Muscle layer of colon (tissue), 2 donors: ENCODE data around the gene MFSD6.

ENCODE experiments used
- H3K27ac ChIP-seq: one replicate; pipeline ENCODE4 v1.7.0; 2013; ENCODE audit warnings: low read depth, mild to moderate bottlenecking, low read length, moderate library complexity
- H3K27me3 ChIP-seq, 2 donors: one replicate each; pipeline ENCODE4 v1.7.0; 2013; ENCODE audit warnings: low read length in 2 of 2, mild to moderate bottlenecking in 2 of 2; ENCODE audit not compliant: insufficient read depth in 2 of 2, control insufficient read depth in 1 of 2
- H3K36me3 ChIP-seq: one replicate; pipeline ENCODE4 v1.7.0; 2013; ENCODE audit warnings: mild to moderate bottlenecking, low read length; ENCODE audit not compliant: insufficient read depth
- H3K4me1 ChIP-seq: one replicate; pipeline ENCODE4 v1.7.0; 2013; ENCODE audit warnings: mild to moderate bottlenecking, low read length; ENCODE audit not compliant: insufficient read depth
- H3K4me3 ChIP-seq, 2 donors: one replicate each; pipeline ENCODE4 v1.7.0; 2013; ENCODE audit warnings: low read length in 2 of 2, low read depth in 1 of 2, mild to moderate bottlenecking in 1 of 2, moderate library complexity in 1 of 2
- H3K9ac ChIP-seq: one replicate; pipeline ENCODE4 v1.7.0; 2013; ENCODE audit warnings: low read length
- H3K9me3 ChIP-seq: one replicate; pipeline ENCODE4 v1.7.0; 2013; ENCODE audit warnings: mild to moderate bottlenecking, low read length
- donor health status: abdominal sarcoma.
- donor health status: Adenocarcinoma of cecum.

Gene MFSD6

DNA sequence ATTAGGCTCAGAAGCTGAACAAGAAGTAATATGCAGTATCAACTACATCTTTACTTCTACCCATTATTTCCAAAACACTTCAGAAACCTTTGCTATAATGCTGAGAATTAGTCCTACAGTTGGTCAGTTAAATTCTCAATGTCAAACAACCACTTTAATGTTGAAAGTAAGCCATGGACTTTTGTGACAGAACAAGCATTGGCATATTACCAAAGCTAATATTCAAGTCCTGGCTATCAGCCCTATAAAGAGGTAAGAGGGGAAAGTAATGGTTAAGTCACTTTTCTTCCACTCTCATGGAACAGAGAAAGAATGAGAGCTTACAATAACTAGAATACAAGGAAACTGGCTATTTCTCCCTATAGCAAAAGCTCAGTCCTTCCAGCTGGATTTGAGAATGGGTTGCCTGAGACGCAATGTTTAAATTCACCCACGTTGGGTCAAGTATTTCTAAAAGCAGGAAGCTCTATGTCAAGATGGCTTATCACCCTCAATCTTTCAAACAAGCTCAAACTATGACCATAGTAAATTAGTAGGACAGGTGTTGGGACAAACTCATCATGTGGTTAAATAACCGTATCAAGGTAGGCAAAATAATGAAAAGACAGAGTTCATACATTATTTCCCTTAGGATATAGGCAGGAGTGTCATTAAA is 31.4 kb upstream of the MFSD6 start:
- no peak overlapping the region for H3K9ac ChIP-seq
- no peaks in the 10 kb centered on the region for H3K4me1 ChIP-seq
- H3K27me3 ChIP-seq: no peaks in the 10 kb centered on the region
- H3K4me3 ChIP-seq: no peak overlapping the region
- H3K9me3 ChIP-seq: no peaks in the 10 kb centered on the region
- no peaks in the 10 kb centered on the region for H3K36me3 ChIP-seq
- no peak overlapping the region for H3K27ac ChIP-seq

DNA sequence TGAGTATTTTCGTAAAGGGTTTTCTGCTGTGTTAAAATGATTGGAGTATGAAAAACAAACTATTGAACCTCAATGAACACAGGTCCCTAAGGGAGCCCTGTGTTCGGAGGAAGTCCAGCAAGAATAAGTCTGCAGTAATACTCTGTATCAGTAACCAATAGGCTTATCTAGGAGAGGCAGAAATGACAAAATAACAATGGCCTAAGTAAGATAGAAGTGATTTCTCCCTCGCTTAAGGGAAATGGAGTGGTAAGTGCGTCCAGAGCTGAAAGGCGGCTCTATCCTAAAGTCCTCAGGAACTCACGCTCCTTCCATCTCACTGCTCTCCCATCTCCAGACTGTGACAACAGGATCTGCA is 29.3 kb upstream of the MFSD6 start:
- H3K4me3 ChIP-seq: no peak overlapping the region
- no peaks in the 10 kb centered on the region for H3K27me3 ChIP-seq
- H3K9ac ChIP-seq: no peak overlapping the region
- H3K4me1 ChIP-seq: no peaks in the 10 kb centered on the region
- no peaks in the 10 kb centered on the region for H3K36me3 ChIP-seq
- no peak overlapping the region for H3K27ac ChIP-seq
- H3K9me3 ChIP-seq: no peaks in the 10 kb centered on the region

DNA sequence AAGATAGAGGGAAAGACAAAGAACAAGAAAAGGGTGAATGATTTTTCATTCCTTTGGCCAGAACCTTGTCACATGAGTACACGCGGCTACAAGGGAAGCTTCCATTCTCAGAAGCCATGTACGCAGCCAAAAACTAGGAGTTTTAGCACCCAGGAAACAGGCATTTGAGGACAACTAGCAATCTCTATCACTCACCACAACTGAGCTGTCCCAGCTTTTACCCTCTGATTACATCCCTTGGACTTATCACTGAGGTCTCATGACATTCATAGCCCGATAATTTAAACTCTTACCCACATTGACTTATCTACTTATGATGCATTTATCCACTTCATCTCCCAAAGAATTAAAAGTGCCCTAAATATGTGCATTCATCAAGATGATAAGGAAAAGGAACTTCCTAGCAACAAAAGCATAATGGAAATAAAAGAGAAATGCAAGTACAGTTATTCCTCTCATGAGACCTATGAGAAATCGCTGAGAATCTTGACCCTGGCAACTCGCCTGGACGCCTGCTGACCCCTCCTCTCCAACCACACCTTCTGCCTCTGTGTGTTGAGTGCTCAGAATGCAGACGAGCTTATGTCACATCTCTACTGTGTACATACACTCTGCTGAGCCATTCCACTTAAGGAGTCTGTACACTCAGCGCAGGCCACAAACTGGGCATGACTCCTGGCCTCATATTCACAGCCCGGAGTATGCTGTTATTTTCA is 28.7 kb upstream of the MFSD6 start:
- no peaks in the 10 kb centered on the region for H3K4me1 ChIP-seq
- H3K36me3 ChIP-seq: no peaks in the 10 kb centered on the region
- no peak overlapping the region for H3K27ac ChIP-seq
- no peak overlapping the region for H3K4me3 ChIP-seq
- H3K27me3 ChIP-seq: no peaks in the 10 kb centered on the region
- H3K9ac ChIP-seq: no peak overlapping the region
- H3K9me3 ChIP-seq: no peaks in the 10 kb centered on the region

DNA sequence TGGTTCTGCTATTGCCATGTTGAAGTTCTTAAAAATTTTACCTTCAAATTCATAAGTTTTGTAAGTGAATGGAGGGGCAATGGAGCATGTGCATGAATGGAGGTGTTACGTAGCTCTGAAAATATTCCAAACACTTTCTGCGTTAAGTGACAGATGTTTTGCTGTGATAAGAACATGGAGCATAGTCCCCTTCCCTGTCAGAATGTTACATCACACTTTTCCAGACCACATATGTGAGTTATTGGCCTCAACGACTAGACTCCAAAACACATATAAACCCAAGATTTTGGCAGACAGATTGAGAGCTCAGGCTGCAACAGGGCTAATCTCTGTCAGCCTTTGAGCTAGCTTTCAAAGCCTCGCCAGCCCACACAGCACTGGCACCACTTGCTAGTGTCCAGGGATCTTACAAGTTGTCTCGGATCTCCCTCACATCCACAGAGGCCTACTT is 27.2 kb upstream of the MFSD6 start:
- H3K9ac ChIP-seq: no peak overlapping the region
- H3K4me3 ChIP-seq: no peak overlapping the region
- no peaks in the 10 kb centered on the region for H3K9me3 ChIP-seq
- H3K27ac ChIP-seq: no peak overlapping the region
- no peaks in the 10 kb centered on the region for H3K36me3 ChIP-seq
- no peaks in the 10 kb centered on the region for H3K27me3 ChIP-seq
- no peaks in the 10 kb centered on the region for H3K4me1 ChIP-seq

DNA sequence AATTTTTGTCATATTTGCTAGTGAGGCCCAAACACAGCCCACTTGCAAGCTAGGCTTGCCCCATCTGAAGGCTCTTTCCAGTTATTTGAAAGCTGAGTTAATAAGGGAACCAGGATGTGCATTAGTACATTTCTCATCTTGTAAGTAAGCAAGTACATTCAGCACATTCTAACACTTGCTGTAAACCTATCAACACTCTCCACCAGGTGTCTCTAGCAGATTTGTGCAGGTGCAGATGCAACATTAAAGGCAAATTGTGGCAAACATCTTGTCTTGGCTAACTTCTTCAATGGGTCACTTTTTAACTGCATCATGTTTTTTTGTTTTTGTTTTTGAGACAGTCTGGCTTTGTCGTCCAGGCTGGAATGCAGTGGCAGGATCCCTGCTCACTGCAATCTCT is 25.3 kb upstream of the MFSD6 start:
- H3K4me3 ChIP-seq: no peak overlapping the region
- no peaks in the 10 kb centered on the region for H3K36me3 ChIP-seq
- no peaks in the 10 kb centered on the region for H3K27me3 ChIP-seq
- H3K27ac ChIP-seq: no peak overlapping the region
- no peaks in the 10 kb centered on the region for H3K9me3 ChIP-seq
- H3K9ac ChIP-seq: no peak overlapping the region
- H3K4me1 ChIP-seq: no peaks in the 10 kb centered on the region

DNA sequence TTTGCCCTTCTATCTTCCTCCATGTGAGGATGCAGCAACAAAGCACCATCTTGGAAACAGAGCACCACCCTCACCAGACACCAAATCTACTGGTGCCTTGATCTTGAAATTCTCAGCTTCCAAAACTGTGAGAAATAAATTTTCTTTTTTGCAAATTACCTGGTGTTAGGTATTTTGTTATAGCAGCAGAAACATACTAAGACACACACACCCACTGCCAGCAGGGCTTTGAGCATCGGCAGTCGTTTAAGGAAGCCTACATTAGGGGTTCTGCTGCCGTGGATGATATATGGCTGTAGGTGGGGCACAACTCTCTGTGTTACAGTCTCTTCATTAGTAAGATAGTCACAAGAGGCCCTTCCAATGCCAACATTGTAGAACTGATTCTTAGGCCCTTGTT is 20.7 kb upstream of the MFSD6 start:
- Histone ChIP-seq H3K4me1 (no peaks in the 10 kb centered on the region), H3K4me3 (no peak overlapping the region), H3K36me3 (no peaks in the 10 kb centered on the region), H3K9me3 (no peaks in the 10 kb centered on the region), H3K9ac (no peak overlapping the region), H3K27ac (no peak overlapping the region), H3K27me3 (no peaks in the 10 kb centered on the region)

DNA sequence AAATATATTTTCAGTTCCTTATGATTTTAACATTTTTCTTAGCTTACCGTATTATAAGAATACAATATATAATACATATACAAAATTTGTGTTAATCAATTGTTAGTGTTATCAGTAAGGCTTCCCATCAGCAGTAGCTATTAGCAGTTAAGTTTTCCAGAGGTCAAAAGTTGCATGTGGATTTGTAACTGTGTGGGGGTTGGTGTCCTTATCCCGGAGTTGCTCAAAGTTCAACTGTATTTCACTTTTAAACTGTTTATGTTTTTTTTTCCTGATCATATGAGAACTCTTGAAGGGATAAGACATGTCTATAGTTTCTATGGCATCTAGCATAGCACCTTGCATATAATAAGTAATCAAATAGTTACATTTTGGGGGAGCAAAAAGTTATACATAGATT is 11.9 kb upstream of the MFSD6 start:
- Histone ChIP-seq H3K27ac (no peak overlapping the region), H3K9me3 (no peaks in the 10 kb centered on the region), H3K4me3 (no peak overlapping the region), H3K9ac (no peak overlapping the region), H3K4me1 (no peaks in the 10 kb centered on the region), H3K36me3 (no peaks in the 10 kb centered on the region), H3K27me3 (no peaks in the 10 kb centered on the region)

DNA sequence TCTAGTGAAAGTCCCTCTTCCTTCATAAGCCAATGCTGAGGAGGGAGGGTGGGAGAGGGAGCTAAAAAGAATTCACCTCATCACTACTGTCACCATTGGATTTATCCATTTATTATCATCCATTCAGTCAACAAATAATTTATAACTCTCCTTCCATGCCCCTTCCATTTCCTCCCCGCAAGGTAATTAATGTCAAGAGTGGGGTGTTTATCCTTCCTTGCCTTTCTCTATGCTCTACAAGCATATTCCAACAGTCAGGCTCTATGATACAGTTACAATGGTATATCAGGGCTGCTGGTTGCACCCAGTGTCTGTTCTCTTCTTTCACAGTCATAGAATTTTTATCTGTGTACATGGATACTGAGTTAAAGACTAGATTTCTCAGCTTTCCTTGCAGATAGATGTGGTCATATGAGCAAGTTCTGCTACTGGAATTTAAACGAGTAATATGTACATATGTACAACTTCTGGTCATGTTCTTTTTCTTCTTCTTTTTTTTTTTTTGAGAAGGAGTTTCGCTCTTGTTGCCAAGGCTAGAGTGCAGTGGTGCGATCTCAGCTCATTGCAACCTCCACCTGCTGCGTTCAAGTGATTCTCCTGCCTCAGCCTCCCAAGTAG is 5.1 kb upstream of the MFSD6 start:
- Histone ChIP-seq H3K27me3 (no peaks in the 10 kb centered on the region), H3K4me3 (no peak overlapping the region), H3K9me3 (no peaks in the 10 kb centered on the region)

DNA sequence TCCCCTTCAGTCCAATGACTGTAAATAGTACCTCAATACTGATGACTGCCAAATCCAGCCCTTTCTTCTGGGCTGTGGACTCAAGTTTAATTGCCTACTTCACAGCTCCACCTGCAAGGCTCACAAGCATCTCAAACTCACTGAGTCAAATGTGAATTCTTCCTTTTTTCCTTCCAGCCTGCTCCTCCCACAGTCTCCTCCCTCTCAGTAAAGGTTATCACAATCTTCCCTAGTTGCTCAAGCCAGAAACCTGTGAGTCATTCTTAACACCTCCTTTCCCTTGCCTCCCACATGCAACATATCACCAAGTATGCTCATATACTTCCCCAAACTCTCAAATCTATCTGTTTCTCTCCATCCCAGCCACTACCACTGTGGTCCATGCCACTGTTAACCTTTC is 3.7 kb upstream of the MFSD6 start:
- Histone ChIP-seq H3K9ac (no peak overlapping the region), H3K4me1 (peaks cover 10% of the 10 kb centered on the region), H3K27ac (no peak overlapping the region), H3K9me3 (no peaks in the 10 kb centered on the region), H3K36me3 (no peaks in the 10 kb centered on the region), H3K4me3 (no peak overlapping the region), H3K27me3 (no peaks in the 10 kb centered on the region)

More for the DNA sequence above, 5.1 kb upstream of the MFSD6 start:
- Histone ChIP-seq H3K4me1 (peaks cover 4% of the 10 kb centered on the region), H3K36me3 (no peaks in the 10 kb centered on the region), H3K27ac (no peak overlapping the region), H3K9ac (no peak overlapping the region)

DNA sequence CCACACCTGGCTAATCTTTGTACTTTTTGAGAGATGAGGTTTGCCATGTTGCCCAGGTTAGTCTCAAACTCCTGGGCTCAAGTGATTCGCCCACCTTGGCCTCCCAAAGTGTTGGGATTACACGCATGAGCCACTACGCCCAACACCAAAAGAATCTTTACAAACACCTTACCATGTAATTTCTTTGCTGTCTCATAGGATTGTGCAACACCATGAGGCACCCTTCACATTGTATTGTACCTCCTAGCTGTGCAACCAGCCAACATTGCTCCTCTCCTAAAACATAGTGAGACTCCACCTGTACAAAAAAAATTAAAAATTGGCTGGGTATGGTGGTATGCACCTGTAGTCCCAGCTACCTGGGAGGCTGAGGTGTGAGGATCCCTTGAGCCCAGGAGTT is 3.1 kb upstream of the MFSD6 start:
- H3K9me3 ChIP-seq: no peaks in the 10 kb centered on the region
- H3K36me3 ChIP-seq: no peaks in the 10 kb centered on the region
- H3K9ac ChIP-seq: no peak overlapping the region
- H3K4me3 ChIP-seq: no peak overlapping the region
- no peak overlapping the region for H3K27ac ChIP-seq
- H3K27me3 ChIP-seq: no peaks in the 10 kb centered on the region
- peaks cover 11% of the 10 kb centered on the region for H3K4me1 ChIP-seq

DNA sequence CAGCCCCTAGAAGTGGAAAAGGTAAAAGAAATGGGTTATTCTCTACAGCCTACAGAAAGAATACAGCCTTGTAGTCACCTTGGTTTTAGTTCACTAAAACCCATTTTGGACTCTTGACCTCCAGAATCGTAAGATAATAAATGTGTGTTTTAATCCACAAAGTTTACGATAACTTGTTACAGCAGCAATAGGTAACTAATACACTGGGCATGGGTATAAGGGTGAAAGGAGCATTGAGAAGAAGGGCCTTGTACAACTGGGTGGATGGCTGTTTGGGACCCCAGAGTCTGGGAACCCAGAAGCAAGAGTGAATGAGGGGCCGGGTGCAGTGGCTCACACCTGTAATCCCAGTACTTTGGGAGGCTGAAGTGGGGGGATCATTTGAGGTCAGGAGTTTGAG is 2.2 kb upstream of the MFSD6 start:
- Histone ChIP-seq H3K27me3 (no peaks in the 10 kb centered on the region), H3K36me3 (no peaks in the 10 kb centered on the region), H3K4me1 (peaks cover 11% of the 10 kb centered on the region), H3K9me3 (no peaks in the 10 kb centered on the region), H3K9ac (no peak overlapping the region), H3K27ac (no peak overlapping the region), H3K4me3 (no peak overlapping the region)

DNA sequence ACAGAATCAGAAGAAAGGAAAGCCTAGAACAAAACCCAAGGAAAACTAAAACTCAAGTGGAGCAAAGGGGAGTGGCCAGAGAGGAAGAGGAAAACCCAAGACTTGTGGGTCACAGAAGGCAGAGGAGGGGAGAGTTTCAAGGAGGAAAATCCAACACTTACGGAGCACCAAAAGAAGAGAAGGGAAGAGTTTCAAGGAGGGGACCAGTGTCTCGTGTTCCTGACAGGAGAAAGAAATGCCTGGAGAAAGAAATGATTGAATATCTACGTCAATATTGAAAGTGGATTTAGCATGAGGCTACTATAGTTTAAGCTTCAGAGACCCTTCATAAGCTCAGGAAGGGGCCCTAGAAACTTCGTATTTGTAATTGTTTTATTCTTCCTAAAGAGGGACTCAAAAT is 1.4 kb upstream of the MFSD6 start:
- Histone ChIP-seq H3K27ac (no peak overlapping the region), H3K9ac (no peak overlapping the region), H3K36me3 (no peaks in the 10 kb centered on the region), H3K4me1 (peaks cover 11% of the 10 kb centered on the region), H3K9me3 (no peaks in the 10 kb centered on the region), H3K4me3 (no peak overlapping the region), H3K27me3 (no peaks in the 10 kb centered on the region)
